SK-N-SH treated with all-trans-retinoic acid at 6 μM for 48 hours (cell line): ENCODE data around the gene ATP11A.

Experiments used
- ARNTL ChIP-seq: fragments of 450-650 bp; formaldehyde crosslinking; IDR thresholded peaks from 2 replicates; pipeline ENCODE4 v1.5.0; 2020; ENCODE audit warnings: low read depth, mild to moderate bottlenecking, moderate library complexity, borderline replicate concordance
- ESRRG ChIP-seq: fragments of 250-450 bp; sonication (Bioruptor Pico); IDR thresholded peaks from 2 replicates; pipeline ENCODE4 v1.6.1; 2021; ENCODE audit warnings: mild to moderate bottlenecking
- GLIS3 ChIP-seq: fragments of 250-450 bp; sonication (Bioruptor Pico); IDR thresholded peaks from 2 replicates; pipeline ENCODE4 v1.5.0; 2020; ENCODE audit warnings: mild to moderate bottlenecking, moderate library complexity

- no peak for TF ChIP-seq ARNTL (CRISPR knock-in tag)
- no peak for TF ChIP-seq GLIS3 (CRISPR knock-in tag)
- TF ChIP-seq ESRRG (CRISPR knock-in tag) = no peak
Observed at GRCh38 chr13:112760931-112761330, 71.1 kb downstream of the ATP11A start.
